GM19025 (cell line): ENCODE measurements around the gene SCYGR6.
A peak's percentile ranks its signal among the peaks of the same experiment; 100 is the strongest.
"Not testable (repeated sequence)": the region's sequence is repeated elsewhere in the genome, so short reads cannot be mapped to it uniquely, and the experiment has no call there.

Experiments used
- ATAC-seq: cut with Tn5 transposase; IDR thresholded peaks from one replicate; pipeline ENCODE4 v1.9.1; 2021; ENCODE audit warnings: mild to moderate bottlenecking, low read depth, moderate library complexity; ENCODE audit not compliant: unreplicated experiment

SCYGR6 gene, protein sequence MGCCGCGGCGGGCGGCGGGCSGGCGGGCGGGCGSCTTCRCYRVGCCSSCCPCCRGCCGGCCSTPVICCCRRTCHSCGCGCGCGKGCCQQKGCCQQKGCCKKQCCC

DNA sequence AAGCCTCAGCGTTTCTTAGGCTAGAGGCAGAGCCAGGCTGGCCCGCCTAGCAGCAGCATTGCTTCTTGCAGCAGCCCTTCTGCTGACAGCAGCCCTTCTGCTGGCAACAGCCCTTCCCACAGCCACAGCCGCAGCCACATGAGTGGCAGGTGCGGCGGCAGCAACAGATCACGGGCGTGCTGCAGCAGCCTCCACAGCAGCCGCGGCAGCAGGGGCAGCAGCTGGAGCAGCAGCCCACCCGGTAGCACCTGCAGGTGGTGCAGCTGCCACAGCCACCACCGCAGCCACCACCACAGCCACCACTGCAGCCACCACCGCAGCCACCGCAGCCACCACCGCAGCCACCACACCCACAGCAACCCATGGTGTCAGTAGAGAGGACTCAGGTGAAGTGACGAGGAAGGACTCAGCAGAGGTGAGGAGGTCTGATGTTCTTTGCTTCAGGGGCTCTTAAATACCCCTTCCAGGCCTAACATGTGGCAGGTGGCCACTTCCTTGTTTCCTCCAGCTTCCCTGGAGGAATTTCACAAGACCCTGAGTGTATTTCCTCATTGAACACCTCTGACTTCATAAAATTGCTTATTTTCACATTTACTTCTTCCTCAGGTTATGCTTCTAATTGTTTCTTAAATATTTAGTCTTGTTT is at the start of gene SCYGR6:
Gene SCYGR6, minus strand, starts transcription at position 364 of the 646 bp plus-strand sequence. Its CDS starts 0 bp downstream, at position 364.
- ATAC-seq: no peak

DNA sequence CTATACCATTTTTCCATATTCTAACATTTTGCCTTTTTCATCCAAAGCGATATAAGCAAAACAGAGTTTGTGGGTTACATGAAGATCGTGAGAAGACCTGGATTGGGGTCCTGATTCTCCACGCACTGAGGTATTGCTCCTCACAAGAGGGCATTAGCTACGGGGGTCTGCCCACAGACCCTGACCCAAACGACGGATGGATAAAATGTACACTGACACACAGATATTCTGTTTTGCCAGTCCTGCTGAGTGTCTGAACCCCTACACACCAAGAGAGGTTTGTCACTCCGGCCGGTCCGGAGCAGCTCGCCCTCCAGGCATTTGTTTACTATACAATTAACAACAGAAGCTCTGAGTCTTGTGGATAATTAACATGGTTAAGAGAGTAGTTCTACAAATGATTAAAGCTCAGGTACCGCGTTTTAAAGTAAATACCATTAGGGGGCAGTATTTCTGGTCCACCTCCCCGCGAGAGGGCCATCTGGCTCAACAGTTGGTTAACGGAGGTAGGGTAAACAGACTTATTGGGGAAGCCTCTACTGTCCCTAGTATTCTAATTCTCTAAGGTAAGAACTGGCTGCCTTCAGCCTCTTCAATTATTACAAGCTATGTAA is 49.6 kb upstream of the SCYGR6 start:
- no peak for ATAC-seq

DNA sequence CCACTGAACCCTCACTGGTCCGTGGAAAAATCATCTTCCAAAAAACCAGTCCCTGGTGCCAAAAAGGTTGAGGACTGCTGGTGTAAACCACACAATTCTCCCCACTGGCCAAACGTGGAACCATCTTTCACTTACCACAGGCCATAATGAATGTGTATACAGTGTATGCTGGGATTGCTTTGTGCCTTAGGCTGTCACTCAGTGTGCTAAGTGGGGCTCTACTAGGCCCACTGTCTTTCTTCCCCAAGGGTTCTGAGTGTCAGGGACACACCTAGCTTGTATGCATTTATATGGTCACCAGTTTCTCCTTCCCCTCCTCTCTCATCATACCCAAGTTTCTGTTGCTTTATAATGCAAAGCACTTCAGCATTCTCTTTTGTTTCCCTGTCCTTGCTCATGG is 48.4 kb upstream of the SCYGR6 start:
- no peak for ATAC-seq

DNA sequence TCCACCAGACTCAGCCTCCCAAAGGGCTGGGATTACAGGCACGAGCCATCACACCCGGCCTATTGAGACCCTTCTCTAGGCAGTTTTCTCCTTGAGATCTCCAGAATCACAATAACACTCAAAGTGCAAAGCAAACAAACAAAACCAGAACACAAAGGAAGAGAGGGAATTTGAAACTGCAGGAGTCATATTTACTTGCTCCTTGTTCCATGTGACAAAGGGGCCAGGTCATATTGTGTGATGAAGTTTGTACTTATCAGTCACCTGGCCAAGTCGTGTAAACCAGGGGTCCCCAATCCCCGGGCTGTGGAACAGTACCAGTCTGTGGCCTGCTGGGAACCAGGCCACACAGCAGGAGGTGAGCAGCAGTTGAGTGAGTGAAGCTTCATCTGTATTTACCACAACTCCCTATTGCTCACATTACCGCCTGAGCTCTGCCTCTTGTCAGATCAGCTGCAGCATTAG is 47.7 kb upstream of the SCYGR6 start:
- ATAC-seq: no peak

DNA sequence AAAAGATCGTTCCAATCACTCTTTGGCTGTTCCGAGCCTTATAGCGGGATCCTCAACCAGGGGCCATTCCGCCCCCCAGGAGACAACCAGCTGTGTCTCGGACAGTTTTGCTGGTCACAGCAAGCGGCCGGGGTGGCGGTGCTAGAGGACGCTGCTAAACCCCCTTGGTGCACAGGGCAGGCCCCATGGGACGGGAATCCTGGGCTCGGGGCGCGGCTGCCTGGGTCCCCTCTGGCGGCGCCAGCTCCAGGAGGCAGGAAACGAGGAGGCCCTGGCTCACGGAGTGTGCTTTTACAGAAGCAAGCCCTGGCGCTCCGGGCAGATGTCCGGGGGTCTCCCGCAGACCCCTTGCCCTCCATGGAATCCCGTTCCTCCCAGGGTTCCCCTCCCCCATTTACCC is 43.3 kb upstream of the SCYGR6 start:
- no peak for ATAC-seq

DNA sequence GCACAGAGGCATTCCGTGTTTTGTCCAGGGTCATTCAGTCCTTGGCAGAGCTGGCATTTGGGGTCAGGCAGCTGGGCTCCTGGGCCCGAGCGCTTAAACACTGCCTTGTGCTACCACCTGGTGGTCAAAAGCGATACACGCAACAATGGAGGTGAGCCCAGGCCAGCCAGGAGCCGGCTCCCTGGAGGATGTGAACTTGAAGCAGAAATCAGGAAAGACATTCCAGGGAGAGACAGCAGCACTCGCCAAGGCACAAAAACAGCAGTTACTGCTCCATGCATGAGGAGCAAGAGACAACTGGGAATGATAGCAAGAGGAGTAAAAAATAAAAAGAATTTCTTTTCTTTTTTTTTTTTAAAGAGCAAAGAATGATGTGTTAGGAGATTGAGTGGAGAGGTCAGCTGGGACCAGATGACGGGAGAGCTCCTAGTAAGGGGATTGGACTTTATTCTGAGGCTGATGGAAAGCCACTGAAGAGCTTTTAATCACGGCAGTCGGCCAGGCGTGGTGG is 41.9 kb upstream of the SCYGR6 start:
- ATAC-seq: peak; percentile 87

DNA sequence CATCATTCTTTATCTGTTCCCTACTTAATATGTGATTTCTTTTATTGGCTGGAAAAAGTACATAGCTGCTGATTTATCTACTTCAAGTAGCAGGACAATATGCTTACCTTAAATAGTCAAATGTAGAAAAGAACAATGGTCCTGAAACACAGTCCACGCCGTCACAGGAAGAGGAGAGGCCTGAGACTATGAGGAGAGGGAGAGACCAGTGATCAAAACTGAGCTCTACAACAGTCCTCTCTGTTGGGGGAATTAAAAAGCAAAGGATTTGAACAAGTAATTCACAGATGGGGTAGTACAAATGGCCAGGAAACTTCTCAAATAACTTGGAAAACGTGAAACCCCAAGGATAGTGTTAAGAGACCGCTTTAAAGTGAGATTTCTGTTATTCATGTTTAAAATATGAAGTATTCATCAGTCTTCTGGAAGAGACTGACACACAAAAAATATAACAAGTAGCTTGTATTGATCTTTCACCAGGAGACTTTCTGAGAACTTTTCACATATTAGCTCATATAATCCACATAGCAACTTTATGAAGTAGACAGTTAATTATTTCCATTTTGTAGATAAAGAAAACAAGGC is 41.3 kb upstream of the SCYGR6 start:
- no peak for ATAC-seq

DNA sequence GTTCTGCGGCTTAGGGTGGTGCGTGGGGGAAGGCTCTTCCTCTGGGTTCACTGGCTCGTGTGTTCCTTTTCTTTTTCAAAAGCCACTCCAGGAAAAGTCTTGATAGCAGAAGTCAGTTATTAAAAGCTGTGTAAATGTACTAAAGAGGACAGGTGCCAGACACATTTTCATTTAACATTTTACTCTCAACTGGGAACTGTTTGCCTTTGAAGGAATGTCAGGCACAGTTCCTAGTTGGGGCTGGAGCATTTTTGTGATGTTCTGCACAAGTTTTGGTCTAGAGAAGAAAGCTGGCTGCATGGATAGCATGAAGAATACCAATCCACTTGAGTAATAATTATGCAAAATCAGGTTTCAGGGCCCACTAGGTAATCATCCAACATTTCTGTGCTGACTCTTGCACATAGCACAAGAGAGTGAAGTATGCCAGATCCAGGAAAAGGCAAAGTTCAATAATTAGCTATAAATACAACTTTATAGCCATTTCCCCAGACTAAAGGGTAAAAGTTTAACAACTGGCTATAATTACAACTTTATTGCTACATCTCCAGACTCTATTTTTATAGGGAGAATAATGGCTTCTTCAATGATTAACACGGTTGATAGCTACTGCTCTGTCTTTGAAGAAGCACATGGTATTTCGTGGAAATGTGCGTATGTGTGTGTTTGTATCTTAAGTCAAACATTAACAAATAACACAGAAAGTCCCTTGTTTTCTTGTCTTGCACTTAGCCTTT is 37.4 kb upstream of the SCYGR6 start:
- ATAC-seq: no peak

DNA sequence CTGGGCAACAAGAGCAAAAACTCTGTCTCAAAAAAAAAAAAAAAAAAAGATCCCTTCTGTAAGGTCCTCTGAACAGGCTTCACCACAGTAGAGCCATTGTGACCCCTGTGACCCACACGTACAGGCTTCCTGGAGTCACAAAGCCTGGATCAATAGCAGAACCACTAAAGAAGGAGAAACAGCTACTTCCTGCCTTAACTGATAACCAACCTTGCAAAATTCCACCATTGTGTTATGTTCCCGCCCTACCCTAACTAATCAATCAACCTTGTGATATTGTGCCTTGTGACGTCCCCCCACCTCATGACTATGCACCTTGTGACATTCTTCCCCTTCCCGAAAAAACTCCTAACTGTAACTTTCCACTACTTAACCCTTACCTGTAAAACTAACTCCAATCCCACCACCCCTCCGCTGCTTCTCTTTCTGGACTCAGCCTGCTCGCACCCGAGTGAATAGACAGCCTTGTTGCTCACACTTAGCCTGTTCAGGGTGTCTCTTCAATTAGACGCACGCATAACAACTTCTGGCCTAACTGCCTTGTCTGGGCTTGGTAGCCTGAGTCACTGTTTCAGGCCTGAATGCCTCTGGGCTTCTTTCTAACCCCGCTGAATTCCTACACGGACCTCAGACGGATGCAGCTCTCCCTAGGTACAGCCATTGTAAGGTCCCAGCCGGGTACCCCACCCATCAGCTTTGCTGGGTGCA is 35.0 kb upstream of the SCYGR6 start:
- ATAC-seq: no peak

DNA sequence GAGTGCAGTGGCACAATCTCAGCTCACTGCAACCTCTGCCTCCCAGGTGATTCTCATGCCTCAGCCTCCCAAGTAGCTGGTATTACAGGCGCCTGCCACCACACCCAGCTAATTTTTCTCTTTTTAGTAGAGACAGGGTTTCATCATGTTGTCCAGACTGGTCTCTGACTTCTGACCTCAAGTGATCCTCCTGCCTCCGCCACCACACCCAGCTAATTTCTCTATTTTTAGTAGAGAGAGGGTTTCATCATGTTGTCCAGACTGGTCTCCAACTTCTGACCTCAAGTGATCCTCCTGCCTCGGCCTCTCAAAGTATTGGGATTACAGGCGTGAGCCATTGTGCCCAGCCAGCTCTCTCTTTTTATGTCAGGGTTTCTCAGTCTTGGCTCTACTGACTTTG is 31.7 kb upstream of the SCYGR6 start:
- not testable (repeated sequence) for ATAC-seq

DNA sequence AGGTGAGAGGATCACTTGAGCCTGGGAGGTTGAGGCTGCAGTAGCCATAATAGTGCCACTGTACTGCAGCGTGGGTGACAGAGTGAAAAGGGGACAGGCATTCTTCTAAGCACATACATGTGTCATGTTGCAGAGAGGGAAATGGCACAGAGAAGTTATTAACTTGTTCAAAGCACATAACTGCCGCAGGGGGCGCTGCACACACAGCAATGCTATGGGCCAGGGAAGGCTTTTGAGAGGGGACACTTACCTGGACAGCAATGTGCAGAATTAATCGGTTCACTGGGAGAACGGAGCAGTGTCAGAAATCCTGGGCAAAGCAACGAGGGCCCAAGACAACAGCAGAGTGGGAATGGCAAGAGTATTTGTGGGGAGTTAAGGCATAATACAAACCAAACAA is 23.5 kb upstream of the SCYGR6 start:
- no peak for ATAC-seq

DNA sequence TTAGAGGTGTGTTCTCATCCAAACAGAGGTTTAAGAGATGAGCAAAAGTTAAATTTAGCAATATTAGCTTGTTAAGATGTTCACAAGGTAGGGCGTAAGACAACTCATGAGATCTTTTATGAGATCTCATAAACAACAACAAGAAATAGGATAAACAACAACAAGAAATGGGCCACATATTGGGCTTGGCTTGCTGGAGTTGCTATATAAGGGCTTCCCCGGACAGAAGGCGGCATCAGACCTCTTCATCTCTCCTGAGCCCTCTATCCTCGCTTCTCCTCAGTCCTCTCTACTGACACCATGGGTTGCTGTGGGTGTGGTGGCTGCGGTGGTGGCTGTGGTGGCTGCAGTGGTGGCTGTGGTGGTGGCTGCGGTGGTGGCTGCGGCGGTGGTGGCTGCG is 21.0 kb upstream of the SCYGR6 start, which contains the start of gene SCYGR8:
Gene SCYGR8, plus strand, starts transcription at position 301 of the 400 bp plus-strand sequence. Its CDS starts 0 bp downstream, at position 301.
- no peak for ATAC-seq

DNA sequence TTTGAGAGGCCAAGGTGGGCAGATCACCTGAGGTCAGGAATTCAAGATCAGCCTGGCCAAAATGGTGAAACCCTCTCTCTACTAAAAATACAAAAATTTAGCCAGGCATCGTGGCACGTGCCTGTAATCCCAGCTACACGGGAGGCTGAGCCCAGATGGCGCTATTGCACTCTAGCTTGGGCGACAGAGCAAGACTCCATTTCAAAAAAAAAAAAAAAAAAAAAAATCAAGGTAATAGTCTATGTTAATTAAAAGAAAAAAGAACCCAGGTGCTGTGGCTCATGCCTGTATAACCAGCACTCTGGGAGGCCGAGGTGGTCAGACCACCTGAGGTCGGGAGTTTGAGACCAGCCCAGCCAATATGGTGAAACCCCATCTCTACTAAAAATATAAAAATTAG is 16.1 kb upstream of the SCYGR6 start:
- ATAC-seq: not testable (repeated sequence)

DNA sequence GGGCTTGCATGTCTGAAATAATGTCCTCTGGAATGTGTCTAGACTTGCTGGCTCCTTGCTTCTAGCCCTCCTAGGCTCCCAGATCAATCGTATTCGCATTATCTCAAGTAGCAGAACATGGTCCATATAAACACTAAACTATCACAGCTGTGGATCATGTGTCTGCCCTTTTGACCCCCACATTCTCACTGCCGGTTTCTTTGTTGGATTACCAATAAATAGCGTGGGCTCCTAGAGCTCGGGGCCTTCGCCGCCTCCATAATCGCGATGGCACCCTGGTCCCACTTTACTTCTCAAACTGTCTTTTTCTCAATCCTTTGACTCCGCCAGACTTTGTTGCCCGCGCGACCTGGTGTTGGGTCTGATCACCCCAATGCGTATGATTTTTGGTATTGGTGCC is 14.8 kb upstream of the SCYGR6 start:
- ATAC-seq: no peak

DNA sequence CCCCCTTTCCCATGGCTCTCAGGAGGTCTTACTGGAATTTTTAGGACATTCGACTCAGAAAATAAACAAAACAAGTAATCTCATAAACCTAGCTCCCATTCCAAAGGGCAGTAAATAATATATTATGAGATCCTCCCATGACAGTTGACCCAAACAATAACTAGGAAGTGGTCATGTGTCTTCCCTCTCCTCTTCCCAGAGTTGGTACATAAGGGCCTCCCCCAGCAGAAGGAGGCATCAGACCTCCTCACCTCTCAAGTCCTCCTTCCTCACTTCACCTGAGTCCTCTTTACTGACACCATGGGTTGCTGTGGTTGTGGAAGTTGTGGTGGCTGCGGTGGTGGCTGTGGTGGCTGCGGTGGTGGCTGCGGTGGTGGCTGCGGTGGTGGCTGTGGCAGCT is 3.5 kb upstream of the SCYGR6 start, which contains the start of gene SCYGR7:
Gene SCYGR7, plus strand, starts transcription at position 301 of the 400 bp plus-strand sequence. Its CDS starts 0 bp downstream, at position 301.
- ATAC-seq: no peak

DNA sequence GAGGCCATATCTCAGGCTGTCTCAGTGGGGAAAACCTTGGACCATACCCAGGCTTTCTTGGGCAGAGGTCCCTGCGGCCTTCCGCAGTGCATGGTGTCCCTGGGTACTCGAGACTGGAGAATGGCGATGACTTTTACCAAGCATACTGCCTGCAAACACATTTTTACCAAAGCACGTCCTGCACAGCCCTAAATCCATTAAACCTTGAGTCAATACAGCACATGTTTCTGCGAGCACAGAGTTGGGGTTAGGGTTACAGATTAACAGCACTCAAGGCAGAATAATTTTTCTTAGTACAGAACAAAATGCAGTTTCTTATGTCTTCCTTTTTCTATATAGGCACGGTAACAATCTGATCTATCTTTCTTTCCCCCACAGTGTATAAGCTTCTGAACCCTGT is 1.7 kb downstream of the SCYGR6 start:
- not testable (repeated sequence) for ATAC-seq

DNA sequence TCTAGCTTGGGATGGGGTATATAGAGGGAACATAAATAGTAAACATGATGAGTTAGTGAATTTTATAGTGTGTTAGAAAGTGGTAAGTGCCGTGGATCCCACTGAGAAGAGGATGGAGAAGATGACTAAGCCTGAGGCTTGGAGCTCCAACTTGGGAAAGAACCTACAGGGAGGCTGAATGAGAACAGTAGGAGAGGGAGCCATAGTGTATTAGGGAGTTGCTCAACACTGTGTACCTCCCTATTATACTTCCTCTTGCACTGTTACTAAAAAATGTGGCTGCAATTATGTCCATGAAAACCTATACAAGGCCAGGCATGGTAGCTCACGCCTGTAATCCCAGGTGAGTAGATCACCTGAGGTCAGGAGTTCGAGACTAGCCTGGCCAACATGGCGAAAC is 3.9 kb downstream of the SCYGR6 start:
- ATAC-seq: no peak

DNA sequence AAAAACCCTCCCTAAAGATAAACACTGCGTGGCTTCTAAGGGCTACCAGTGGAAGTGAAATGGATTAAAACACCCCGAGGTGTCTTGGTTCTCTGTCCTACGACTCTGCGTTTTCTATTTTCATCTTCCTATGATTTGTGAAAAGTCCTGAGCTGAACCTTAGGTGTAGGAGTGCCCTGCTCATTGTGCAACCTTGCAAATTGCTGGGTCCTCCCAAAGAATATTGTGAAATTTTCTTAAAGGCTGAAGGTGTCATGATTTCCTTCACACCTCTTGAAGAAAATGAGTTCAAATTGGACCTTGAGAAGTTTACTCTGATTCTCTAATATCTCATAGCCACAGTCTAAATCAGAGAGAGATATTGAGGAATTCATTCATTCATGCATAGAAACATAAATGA is 4.9 kb downstream of the SCYGR6 start:
- ATAC-seq: no peak

DNA sequence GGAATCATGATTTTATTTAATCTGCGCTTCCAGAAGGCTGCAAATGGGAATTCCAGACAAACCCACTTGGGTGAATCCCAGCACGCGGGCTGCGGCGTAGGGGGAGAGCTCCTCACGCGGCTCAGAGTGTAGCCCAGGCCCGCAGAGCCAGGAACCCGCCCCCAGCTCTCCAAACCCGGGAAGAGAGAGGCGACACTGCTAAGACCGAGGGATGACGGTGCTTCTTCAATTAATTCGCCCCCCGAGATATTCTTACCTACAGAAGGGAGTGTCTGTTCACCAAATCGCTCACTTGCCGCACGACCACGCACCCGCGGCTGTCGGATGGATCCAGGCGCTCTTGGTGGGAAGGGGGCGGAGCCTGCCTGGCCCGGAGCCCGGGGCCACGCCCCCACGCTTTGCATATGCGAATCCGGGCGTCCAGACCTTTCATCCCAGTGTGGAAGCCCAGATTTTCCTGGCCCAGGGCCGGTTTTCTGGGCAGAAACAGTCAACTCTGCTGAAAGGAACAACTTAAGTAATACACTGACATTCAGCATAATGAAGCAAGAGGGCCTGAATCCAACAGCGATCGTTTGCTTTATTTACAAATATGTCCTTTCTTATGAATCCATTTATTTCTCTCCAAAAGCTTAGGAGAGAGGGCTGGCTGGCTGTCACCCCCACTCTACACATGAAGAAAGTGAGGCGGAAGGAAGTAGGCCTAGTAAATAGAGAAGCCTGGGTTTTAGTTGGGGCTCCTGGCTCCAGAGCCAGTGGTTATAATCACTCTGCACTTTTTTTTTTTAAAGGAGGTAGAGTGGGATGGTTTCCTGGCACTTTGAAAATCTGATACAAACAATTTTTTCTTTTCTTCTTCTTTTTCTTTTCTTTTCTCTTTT is 6.6 kb downstream of the SCYGR6 start, which contains the start of gene SLC19A3:
Gene SLC19A3, minus strand, starts transcription at position 342 of the 881 bp plus-strand sequence. CDS start 15,710 bp downstream, outside the sequence.
- no peak for ATAC-seq
